Hepatic stellate cell (primary cell): ENCODE results near the gene ARHGAP32.
"Not testable (repeated sequence)": the region's sequence is repeated elsewhere in the genome, so short reads cannot be mapped to it uniquely, and the experiment has no call there.

ENCODE experiments used
- DNase-seq: peaks from one replicate; pipeline ENCODE4 v3.0.0; 2011; ENCODE audit warnings: low spot score

Gene ARHGAP32

GRCh38 chr11:129202646-129203045, 10.5 kb upstream of the ARHGAP32 start:
- no peak for DNase-seq

GRCh38 chr11:129195682-129196081, 3.6 kb upstream of the ARHGAP32 start:
- DNase-seq: no peak

DNA sequence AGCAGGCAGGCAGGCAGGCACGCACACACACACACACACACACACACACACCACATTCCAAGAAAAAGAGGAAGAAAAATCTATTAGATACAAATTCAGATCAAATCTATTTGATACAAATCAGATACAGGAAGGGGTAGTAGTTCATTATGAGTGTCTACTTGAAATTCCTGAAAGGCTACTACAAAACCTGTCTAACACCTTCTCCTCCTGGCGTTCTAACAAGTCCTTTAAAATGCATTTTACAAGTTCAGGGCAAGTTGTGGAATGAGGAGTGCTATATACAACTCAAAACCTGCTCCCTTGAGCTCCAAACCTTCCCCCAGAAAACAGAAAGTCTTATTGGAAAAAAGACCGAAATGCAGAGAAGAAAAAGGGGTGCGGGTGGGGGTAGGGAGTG, 476 bp downstream of the ARHGAP32 start:
- no peak for DNase-seq

DNA sequence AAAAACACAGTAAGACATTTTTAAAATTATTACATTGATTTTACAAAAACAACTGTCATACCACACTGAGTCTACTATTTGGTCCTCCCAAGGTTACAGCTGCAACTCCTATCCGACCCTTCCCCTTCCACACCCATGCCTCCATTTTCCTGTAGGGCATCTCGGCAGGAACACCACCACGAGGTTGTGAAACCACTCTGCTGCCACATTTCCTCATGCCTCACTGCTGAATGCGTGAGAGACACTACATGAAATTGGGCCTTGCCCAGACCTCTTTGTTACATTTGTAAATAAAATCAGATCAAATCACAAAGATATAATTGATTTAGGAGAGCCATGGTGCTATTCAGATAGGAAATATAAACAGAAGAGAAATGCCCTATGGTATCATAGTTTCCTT, 2.0 kb downstream of the ARHGAP32 start:
- DNase-seq: no peak

- DNase-seq: no peak
Measured at GRCh38 chr11:129189646-129190045, 2.5 kb downstream of the ARHGAP32 start.

DNA sequence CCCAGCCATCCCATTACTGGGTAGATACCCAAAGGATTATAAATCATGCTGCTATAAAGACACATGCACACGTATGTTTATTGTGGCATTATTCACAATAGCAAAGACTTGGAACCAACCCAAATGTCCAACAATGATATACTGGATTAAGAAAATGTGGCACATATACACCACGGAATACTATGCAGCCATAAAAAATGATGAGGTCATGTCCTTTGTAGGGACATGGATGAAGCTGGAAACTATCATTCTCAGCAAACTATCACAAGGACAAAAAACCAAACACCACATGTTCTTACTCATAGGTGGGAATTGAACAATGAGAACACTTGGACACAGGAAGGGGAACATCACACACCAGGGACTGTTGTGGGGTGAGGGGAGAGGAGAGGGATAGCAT, 7.0 kb downstream of the ARHGAP32 start:
- not testable (repeated sequence) for DNase-seq

DNA sequence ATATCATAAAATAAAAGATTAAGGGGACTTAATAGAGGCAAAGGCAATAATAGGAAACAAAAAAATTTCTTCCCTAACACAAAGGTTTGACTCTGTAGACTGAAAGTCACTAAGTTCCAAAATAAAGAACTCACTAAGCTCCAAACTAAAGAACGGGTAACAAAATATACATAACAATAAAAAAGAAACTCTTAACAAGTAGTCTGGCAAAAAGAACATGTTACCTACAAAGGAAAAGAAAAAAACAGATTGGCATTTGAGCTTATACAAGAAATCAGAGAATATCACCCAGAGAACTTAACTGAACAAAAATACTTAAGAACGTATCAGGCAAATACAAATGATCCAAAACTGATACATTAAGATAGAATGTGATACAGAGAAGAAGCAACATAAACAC, 7.5 kb downstream of the ARHGAP32 start:
- no peak for DNase-seq

- DNase-seq: no peak
Measured at GRCh38 chr11:129167315-129167714, 24.8 kb downstream of the ARHGAP32 start.

DNA sequence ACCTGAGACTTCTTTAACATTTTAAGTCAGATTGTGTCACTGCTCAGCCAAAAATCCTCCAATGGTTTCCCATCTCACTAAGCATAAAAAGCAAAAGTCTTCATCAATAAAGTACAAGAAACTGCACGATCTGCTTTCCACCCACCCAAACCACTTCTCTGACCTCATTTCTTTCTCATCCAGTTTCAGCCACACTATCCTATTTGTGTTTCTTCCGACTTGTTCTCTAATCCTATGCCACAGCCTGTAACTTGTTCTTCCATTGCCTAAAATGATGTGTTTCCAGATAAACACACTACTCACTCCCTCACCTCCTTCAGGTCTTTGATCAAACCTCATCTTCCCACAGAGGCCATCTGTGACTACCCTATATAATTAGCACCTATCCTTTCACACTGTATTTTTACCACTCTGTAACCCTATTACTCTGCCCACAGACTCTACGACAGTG, 28.4 kb downstream of the ARHGAP32 start:
- DNase-seq: no peak

GRCh38 chr11:129157080-129157479, 35.0 kb downstream of the ARHGAP32 start:
- DNase-seq: not testable (repeated sequence)

- DNase-seq: no peak
Measured at GRCh38 chr11:129155745-129156144, 36.4 kb downstream of the ARHGAP32 start.

DNA sequence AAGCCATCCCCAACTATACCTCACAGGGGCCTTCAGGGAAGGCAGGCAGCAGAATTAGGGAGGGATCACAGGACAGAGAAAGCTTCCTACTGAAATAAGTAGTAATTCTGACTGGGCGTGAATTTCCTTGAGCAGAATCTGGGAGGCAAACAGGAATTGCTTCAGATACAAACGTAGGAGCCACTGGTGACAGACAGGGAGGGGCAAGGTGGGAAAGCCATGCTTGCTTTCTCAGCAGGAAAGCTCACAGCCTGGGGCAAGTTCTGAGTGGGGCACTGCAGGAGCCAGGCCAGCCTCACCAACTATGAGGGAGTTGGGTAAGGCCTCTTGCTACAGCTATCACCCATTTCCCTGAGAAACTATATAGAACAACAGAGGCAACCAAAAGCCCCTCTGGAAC, 43.6 kb downstream of the ARHGAP32 start:
- no peak for DNase-seq

GRCh38 chr11:129146191-129146590, 45.9 kb downstream of the ARHGAP32 start:
- no peak for DNase-seq

- DNase-seq: no peak
Measured at GRCh38 chr11:129145276-129145675, 46.8 kb downstream of the ARHGAP32 start.

DNA sequence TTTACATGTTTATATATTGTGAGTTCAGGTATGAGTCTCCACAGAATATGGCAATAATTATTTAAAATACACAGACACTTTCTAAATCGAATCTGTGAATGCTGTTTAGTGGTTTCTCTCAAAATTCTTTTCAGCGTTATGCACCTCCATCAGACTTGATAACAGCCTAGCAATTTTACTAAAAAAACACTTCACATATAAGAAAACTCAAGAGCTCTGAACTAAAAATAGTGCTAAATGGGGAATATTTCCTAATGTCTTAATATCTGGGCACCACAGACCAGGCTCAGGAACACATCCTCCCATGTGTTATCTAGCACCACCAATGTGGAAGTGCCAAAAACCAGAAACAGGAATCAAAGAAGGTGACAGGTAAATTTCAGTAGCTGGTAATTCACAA, 47.9 kb downstream of the ARHGAP32 start:
- DNase-seq: no peak

DNA sequence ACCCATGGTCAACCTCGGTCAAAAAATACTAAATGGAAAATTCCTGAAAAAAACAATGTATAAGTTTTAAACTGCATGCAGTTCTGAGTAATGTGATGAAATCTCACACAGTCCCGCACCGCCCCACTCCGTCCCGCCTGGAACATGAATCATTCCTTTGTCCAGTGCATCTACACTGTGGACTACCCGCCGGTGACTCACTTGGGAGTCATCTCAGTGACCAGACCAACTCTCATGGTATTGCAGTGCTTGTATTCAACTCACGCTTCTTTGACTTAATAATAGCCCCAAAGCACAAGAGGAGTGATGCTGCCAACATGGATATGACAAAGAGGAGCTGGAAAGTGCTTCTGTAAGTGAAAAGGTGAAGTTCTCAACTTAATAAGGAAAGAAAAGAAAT, 48.8 kb downstream of the ARHGAP32 start:
- DNase-seq: peak; percentile 63

- no peak for DNase-seq
Measured at GRCh38 chr11:129141748-129142523, 50.2 kb downstream of the ARHGAP32 start.

DNA sequence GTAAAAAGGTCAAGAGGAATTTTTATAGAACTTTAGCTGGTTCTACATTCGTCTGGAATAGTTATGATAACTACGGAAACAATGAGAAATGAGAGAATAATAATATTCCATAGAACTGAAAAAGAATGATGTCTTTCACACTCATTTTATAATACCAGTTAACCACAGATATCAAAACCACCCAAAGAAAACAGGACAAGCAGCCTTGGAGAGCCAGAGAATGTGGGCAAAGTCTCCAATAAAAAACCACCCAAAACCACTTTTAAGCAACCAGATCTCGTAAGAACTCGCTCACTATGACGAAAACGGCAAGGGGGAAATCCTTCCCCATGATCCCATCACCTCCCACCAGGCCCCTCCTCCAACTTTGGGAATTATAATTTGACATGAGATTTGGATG, 60.8 kb downstream of the ARHGAP32 start:
- no peak for DNase-seq

DNA sequence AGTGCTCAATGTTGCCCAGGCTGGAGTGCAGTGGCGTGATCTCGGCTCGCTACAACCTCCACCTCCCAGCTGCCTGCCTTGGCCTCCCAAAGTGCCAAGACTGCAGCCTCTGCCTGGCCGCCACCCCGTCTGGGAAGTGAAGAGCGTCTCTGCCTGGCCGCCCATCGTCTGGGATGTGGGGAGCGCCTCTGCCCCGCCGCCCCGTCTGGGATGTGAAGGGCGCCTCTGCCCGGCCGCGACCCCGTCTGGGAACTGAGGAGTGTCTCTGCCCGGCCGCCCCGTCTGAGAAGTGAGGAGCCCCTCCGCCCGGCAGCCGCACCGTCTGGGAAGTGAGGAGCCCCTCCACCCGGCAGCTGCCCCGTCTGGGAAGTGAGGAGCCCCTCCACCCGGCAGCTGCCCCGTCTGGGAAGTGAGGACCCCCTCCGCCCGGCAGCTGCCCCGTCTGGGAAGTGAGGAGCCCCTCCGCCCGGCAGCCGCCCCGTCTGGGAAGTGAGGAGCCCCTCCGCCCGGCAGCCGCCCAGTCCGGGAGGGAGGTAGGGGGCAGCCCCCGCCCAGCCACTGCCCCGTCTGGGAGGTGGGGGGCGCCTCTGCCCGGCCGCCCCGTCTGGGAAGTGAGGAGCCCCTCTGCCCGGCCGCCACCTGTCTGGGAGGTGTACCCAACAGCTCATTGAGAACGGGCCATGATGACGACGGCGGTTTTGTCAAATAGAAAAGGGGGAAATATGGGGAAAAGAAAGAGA, 63.1 kb downstream of the ARHGAP32 start:
- DNase-seq: not testable (repeated sequence)

- DNase-seq: no peak
Measured at GRCh38 chr11:129119036-129119435, 73.1 kb downstream of the ARHGAP32 start.

DNA sequence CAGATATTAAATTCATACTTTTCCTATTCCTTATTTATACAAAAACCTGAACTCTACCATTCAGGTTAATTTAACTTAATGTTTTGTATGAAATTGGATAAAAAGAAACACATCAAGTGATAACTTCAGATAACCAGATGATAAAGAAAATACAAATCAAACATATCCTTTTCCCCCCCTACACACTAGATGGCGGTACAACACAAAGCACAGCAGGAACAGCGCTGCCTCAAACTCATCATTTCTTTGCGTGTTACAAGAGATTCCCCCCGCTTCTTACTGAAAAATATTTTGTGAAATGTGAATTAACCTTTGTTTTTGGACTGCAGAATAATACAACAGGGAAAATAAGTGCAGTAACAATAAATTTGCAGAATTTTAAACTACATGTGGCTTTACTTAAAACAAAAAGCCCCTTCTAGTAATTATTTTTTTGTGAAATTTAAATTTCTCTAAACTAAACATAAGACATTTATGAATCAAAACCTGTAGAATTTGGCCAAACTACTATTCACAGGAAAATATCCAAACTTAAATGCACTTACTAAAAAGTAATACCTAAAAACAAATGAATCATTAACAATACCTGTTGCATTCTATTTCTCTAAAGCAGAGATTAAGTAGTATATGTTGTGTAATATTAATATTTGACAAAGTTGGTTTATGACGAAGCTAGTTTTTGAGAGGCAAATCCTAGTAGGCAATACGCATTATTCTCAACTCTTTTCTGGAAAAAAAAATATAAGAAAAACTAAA, 74.4 kb downstream of the ARHGAP32 start:
- peak; percentile 26 for DNase-seq
